22Rv1 (cell line): ENCODE results near the gene RRAD.

Experiments
- CTCF ChIP-seq: fragments of 450-650 bp; IDR thresholded peaks from 2 replicates; pipeline ENCODE4 v1.5.1; 2017; ENCODE audit warnings: mild to moderate bottlenecking
- ZFX ChIP-seq: fragments of 450-650 bp; IDR thresholded peaks from 2 replicates; pipeline ENCODE4 v1.6.1; 2017; ENCODE audit warnings: antibody characterized with exemption, borderline replicate concordance

- TF ChIP-seq CTCF (no peak), ZFX (no peak)
Observed at GRCh38 chr16:66904428-66904845, 20.9 kb downstream of the RRAD start.
